Measurements from ENCODE around the gene WDR75. TPM values are rescaled to one million over a fixed set of nuclear protein-coding genes. Genes with fewer than 3 reads are reported as not detected.

WDR75 gene
- total RNA-seq, 3 donors from 2014 or later, result 40.0 to 52.4 (median 45.2) TPM

DNA sequence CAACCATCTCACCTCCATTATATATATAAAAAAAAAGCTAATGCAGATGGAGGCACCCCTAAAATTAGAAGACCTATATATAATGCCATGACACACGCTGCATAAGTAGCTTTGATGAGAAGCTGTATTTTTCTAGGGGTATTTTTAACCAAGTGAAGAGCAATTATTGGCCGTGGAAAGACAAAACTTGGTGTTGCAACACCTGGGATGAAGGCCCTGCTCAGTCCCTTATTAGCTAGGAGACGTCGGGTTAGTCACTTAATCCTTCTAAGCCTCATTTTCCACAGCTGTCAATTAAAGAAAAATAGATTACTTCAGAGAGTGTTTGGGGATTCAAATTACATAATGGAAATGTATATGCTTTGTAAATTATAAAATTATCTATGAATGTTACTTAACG, 63.0 kb downstream of the WDR75 start:
- Histone ChIP-seq H3K9me3 (peaks cover 0 to under 1% of the 10 kb centered on the region in 2 donors), H3K4me1 (no peaks in the 10 kb centered on the region), H3K27ac (no peak overlapping the region), H3K36me3 (no peaks in the 10 kb centered on the region), H3K27me3 (no peaks in the 10 kb centered on the region), H3K4me3 (no peak overlapping the region)
- TF ChIP-seq, protein P1, sequence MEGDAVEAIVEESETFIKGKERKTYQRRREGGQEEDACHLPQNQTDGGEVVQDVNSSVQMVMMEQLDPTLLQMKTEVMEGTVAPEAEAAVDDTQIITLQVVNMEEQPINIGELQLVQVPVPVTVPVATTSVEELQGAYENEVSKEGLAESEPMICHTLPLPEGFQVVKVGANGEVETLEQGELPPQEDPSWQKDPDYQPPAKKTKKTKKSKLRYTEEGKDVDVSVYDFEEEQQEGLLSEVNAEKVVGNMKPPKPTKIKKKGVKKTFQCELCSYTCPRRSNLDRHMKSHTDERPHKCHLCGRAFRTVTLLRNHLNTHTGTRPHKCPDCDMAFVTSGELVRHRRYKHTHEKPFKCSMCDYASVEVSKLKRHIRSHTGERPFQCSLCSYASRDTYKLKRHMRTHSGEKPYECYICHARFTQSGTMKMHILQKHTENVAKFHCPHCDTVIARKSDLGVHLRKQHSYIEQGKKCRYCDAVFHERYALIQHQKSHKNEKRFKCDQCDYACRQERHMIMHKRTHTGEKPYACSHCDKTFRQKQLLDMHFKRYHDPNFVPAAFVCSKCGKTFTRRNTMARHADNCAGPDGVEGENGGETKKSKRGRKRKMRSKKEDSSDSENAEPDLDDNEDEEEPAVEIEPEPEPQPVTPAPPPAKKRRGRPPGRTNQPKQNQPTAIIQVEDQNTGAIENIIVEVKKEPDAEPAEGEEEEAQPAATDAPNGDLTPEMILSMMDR (IDR thresholded peaks at IDR 0.05), result no peak
- TF ChIP-seq POLR2AphosphoS5 (IDR thresholded peaks at IDR 0.05) (no peak), POLR2A (IDR thresholded peaks at IDR 0.05) (no peak)
- no peak for DNase-seq (ENCODE audit: low spot score in 2 of 2)
- intact Hi-C loops (cut with DNase I; ENCODE audit: low total_unique reads), result no loop called here

DNA sequence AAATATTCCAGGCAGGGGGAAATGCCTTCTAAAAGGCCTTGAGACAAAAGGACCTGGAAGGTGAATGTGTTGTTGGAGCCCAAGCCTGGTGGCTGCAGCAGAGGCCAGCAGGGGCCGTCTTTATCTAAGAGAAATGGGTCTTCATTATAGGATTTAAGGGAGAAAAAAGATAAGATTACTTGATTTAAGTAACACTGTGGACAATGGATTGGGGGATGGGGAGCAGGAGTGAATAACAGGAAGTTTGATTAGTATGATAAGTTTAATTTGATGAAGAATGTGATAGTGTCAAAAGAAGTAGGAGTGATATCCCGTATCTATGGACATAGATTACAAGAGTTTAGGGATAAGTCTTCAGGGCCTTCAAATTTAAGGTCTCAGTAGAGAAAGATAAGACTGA, 64.2 kb downstream of the WDR75 start:
- no peaks in the 10 kb centered on the region for H3K4me1 ChIP-seq
- no peaks in the 10 kb centered on the region for H3K36me3 ChIP-seq
- H3K27ac ChIP-seq, result no peak overlapping the region
- H3K27me3 ChIP-seq, result no peaks in the 10 kb centered on the region
- TF ChIP-seq POLR2AphosphoS5 (IDR thresholded peaks at IDR 0.05) (no peak), POLR2A (IDR thresholded peaks at IDR 0.05) (no peak)
- TF ChIP-seq, protein P1 (IDR thresholded peaks at IDR 0.05), result no peak
- H3K4me3 ChIP-seq, result no peak overlapping the region
- intact Hi-C loops (cut with DNase I; ENCODE audit: low total_unique reads), result no loop called here
- DNase-seq (ENCODE audit: low spot score in 2 of 2), result no peak
- peaks cover 0 to 6% of the 10 kb centered on the region in 2 donors for H3K9me3 ChIP-seq

DNA sequence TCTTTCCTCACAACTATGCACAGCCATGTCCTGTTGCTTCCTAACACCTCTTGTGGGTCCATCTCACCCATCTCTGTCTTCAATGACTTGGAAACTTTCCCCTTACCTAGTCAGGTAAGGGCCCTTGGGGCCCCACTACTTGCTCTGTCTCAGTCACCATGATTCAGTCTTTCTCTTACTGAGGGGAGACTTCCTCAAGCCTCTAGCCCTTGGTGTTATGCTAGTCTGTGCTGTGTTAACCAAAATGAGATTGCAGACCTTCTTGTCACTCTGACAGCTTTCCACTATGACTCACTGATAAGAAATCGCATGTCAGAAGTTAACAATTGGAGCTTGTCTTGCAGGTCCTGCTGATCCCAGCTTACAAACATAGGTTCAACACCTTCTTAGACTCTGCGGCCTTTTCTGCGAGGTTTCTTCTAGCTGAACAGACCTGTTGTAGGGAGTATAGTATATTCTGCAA, 65.3 kb downstream of the WDR75 start:
- Histone ChIP-seq H3K36me3 (no peaks in the 10 kb centered on the region), H3K4me1 (no peaks in the 10 kb centered on the region), H3K27ac (no peak overlapping the region), H3K4me3 (no peak overlapping the region), H3K9me3 (peaks cover 0 to 6% of the 10 kb centered on the region in 2 donors), H3K27me3 (no peaks in the 10 kb centered on the region)
- TF ChIP-seq POLR2AphosphoS5 (IDR thresholded peaks at IDR 0.05) (no peak), POLR2A (IDR thresholded peaks at IDR 0.05) (no peak)
- TF ChIP-seq, protein P1 (IDR thresholded peaks at IDR 0.05), result no peak
- intact Hi-C loops (cut with DNase I; ENCODE audit: low total_unique reads), result no loop called here
- DNase-seq (ENCODE audit: low spot score in 2 of 2), result no peak

DNA sequence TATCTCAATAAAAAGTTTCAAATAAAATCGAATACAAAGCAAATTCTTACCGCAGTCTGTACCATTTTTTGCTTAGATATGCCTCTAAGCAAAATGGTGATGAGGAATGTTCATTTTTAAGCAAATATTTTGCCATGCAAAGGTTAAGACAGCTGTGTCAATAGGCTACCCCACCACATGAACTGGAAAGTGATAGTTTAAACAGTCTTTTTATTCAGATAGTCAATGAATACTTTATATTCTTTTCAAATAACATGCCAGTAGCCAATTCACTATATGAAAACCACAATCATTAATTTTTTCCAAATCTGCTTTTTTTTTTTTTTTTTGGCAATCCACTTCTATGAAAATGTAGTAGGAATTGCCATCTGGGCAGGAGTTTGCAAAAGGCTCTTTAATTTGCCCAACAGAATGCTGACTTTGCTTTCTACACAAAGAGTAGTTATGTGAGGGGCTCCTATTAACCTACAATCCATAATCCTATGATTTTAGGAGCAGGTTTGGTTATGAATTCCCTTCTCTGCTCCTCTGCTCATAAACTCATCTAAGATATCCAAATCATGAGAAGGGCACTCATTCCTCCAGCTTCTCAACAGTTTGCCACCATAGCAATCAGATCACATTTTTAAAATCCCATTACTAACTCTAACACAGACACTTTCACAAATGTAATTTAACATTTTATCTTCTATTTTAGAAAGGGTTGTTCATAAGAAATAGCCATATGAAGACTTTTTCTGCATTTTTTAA, 70.1 kb downstream of the WDR75 start:
- intact Hi-C loops (cut with DNase I; ENCODE audit: low total_unique reads), result no loop called here
- no peak for DNase-seq (ENCODE audit: low spot score in 2 of 2)
- H3K27ac ChIP-seq, result no peak overlapping the region
- no peak for TF ChIP-seq POLR2AphosphoS5 (IDR thresholded peaks at IDR 0.05)
- TF ChIP-seq, protein P1 (IDR thresholded peaks at IDR 0.05), result no peak
- TF ChIP-seq POLR2A (IDR thresholded peaks at IDR 0.05), result no peak
- no peak overlapping the region for H3K4me3 ChIP-seq
- peaks cover 0 to 6% of the 10 kb centered on the region in 2 donors for H3K9me3 ChIP-seq
- no peaks in the 10 kb centered on the region for H3K36me3 ChIP-seq
- no peaks in the 10 kb centered on the region for H3K4me1 ChIP-seq
- H3K27me3 ChIP-seq, result no peaks in the 10 kb centered on the region

DNA sequence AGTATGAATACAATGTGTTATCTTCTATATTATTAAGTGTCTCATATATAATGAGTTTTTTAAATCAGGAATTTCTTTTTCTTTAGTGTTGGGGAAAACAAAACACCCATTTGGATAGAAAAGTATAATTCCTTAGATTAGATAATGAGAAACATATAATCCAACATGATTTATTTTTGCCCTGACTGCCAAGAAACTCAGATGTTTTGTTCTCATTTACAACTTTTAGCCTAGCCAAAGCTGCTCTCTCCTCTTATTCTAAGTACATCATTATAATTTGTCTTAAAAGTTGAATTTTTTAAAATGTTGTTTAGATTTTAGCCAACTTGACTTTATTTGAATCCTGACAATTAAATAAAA, 70.7 kb downstream of the WDR75 start:
- no peak for DNase-seq (ENCODE audit: low spot score in 2 of 2)
- H3K4me1 ChIP-seq, result no peaks in the 10 kb centered on the region
- H3K4me3 ChIP-seq, result no peak overlapping the region
- intact Hi-C loops (cut with DNase I; ENCODE audit: low total_unique reads), result no loop called here
- H3K9me3 ChIP-seq, result peaks cover 0 to 6% of the 10 kb centered on the region in 2 donors
- H3K36me3 ChIP-seq, result no peaks in the 10 kb centered on the region
- no peak overlapping the region for H3K27ac ChIP-seq
- H3K27me3 ChIP-seq, result no peaks in the 10 kb centered on the region
- TF ChIP-seq, protein P1 (IDR thresholded peaks at IDR 0.05), result no peak
- TF ChIP-seq POLR2A (IDR thresholded peaks at IDR 0.05), result no peak
